Colonic mucosa (tissue), 4 donors: ENCODE results near the gene C10orf105. TPM values are rescaled to one million over a fixed set of nuclear protein-coding genes. Genes with fewer than 3 reads are reported as not detected.
A peak's percentile ranks its signal among the peaks of the same experiment; 100 is the strongest.

ENCODE experiments used
- DNase-seq: peaks from one replicate; pipeline ENCODE4 v3.0.0-alpha.2; 2020
- H3K27ac ChIP-seq: fragments of 200-600 bp; one replicate; pipeline ENCODE4 v1.8.0; 2021
- H3K27me3 ChIP-seq: fragments of 200-600 bp; one replicate; pipeline ENCODE4 v1.8.0; 2021
- H3K36me3 ChIP-seq: fragments of 200-600 bp; one replicate; pipeline ENCODE4 v1.8.0; 2021
- H3K4me1 ChIP-seq: fragments of 200-600 bp; one replicate; pipeline ENCODE4 v1.8.0; 2021; ENCODE audit warnings: mild to moderate bottlenecking
- H3K4me3 ChIP-seq: fragments of 200-600 bp; one replicate; pipeline ENCODE4 v1.8.0; 2021
- H3K9ac ChIP-seq, 2 donors: one replicate each; pipeline ENCODE4 v1.7.0; 2013; ENCODE audit warnings: control low read depth in 2 of 2, low read depth in 2 of 2, low read length in 2 of 2
- H3K9me3 ChIP-seq: fragments of 200-600 bp; one replicate; pipeline ENCODE4 v1.8.0; 2021
- CTCF ChIP-seq: fragments of 200-600 bp; IDR thresholded peaks from one replicate; pipeline ENCODE4 v1.8.0; 2022; ENCODE audit warnings: antibody characterized with exemption, mild to moderate bottlenecking
- intact Hi-C: fragments of 100-400 bp; cut with DNase I; formaldehyde crosslinking; loops from one replicate; pipeline ENCODE4 v1.14.1; 2022
- total RNA-seq, 2 donors: library from RNA; stranded (reverse); fragmentation: NEBNext Ultra II Directional in 1 of 2; extraction: Animal tissue kit (Norgen Biotek cat#: 25700) in 1 of 2; gene quantifications; one replicate each; pipeline ENCODE4 v1.2.1, GENCODE V29; 2021
- donor health status: healthy.
- donor health status: DM: no; HTN: no; CAD: no.
- donor health status: DM: no; HTN: no; CAD: no.

Gene C10orf105
- total RNA-seq, 2 donors from 2014 or later, result 0.07 TPM; not detected in 1

DNA sequence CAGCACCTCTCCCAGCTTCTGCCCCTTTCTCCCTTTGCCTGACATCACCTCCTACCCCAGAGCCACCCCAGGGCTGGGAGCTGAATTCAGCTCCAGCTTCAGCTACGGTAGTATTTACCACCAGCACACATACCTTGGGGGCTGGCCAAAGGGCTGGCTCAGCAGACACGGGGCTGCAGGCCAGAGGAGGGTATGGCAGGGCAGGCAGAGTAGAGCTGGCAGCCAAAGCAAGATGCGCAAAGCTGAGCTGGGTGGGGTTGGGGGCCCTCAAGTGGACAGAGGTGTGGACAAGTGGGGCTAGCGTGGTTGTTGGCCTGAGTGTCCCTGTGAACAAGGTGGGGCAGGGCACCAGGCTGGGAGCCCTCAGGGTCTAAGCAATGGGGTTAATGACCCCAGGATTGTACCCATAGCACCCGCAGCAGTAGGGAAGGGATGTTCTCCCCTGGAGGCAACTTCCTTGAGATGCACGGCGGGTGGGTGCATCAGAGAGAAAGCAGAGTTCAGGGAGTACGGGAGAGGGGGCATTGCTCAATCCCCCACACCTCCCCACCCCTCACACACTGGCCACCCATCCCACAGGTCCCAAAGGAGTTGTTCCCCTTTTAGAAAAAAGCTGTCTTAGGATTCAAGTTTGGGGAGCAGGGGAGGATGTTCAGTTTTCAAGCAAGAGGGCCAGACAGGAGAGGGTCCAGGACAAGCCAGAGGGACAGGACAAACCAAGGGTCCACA lies 45.8 kb upstream of the C10orf105 start:
- peak overlapping the region in 1 of 2 donors; percentile 59 for H3K9ac ChIP-seq
- no peaks in the 10 kb centered on the region for H3K27me3 ChIP-seq
- no peaks in the 10 kb centered on the region for H3K36me3 ChIP-seq
- no peak overlapping the region for H3K4me3 ChIP-seq
- DNase-seq, result no peak
- H3K4me1 ChIP-seq, result peaks cover 32% of the 10 kb centered on the region
- no peak overlapping the region for H3K27ac ChIP-seq
- TF ChIP-seq CTCF, result no peak
- intact Hi-C loops, result no loop called here
- no peaks in the 10 kb centered on the region for H3K9me3 ChIP-seq

DNA sequence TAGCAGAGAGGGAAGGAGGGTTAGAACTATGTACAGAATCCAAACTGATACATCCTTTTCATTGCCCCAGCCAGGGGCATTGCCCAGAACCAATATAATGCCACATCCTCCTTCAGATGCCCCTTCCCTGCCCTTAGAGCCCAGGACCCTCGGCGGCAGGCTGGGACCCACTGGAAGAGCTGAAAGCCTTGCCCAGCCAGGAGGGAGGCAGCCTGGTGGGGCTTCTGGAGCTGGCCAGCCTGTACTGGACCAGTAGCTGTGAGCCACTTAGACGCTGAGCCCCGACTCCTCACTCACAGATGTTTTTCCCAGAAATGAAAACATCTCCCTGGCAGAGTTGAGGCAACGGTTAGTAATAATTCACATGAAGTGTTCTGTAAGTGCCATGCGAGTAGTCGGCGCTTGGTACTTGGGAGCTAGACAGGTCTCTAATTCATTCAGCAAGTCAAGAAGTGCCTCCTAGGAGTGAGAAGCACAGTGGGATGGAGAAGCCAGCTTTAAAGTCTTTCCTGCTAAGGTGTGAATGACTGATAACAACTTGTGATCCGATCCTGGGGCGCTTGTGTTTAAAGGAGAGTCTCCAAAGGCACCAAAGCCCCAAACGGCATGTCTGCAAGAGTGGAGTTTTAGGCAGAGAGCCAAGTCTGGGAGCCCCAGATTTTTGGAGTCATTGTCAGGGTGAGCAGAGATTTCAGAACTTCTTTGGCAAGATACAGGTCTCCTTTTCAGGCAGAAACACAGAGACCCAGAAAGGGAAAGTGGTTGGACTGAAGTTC lies 44.0 kb upstream of the C10orf105 start:
- no peak overlapping the region for H3K4me3 ChIP-seq
- no peak overlapping the region for H3K9ac ChIP-seq
- no peak overlapping the region for H3K27ac ChIP-seq
- no peaks in the 10 kb centered on the region for H3K9me3 ChIP-seq
- intact Hi-C loops, result no loop called here
- no peak for DNase-seq
- H3K27me3 ChIP-seq, result no peaks in the 10 kb centered on the region
- H3K36me3 ChIP-seq, result no peaks in the 10 kb centered on the region
- no peak for TF ChIP-seq CTCF
- peaks cover 31% of the 10 kb centered on the region for H3K4me1 ChIP-seq

GRCh38 chr10:71762324-71762723 lies 42.7 kb upstream of the C10orf105 start:
- H3K27me3 ChIP-seq, result no peaks in the 10 kb centered on the region
- no peaks in the 10 kb centered on the region for H3K36me3 ChIP-seq
- intact Hi-C loops, result no loop called here
- H3K9me3 ChIP-seq, result no peaks in the 10 kb centered on the region
- peaks cover 19% of the 10 kb centered on the region for H3K4me1 ChIP-seq
- no peak overlapping the region for H3K27ac ChIP-seq
- H3K4me3 ChIP-seq, result no peak overlapping the region
- no peak overlapping the region for H3K9ac ChIP-seq
- TF ChIP-seq CTCF, result no peak
- no peak for DNase-seq

DNA sequence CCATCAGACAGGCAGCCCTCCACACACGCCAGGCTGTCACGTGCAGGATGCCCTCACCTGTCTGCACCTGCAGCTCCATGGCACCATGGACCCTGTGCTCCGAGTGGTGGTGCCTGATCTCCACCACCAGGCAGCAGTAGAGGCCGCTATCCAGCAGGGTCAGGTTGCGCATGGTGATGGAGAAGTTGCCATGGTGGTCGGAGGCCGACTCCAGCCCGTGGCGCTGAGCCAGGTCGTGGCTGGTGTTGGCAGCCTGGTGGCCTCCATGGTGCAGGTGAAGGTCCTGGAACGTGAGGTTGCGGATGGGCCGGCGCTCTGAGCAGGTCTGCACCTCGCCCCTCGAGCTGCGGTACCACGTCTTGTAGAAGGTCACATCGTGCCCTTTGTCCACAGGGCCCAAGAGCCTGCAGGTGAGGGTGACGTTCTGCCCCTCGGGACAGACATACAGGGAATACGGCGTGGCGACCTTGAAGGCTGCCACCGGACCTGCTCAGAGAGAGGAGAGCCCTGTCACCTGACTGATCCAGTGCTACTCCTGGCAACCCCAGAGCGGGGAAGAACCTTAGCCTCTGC lies 42.0 kb upstream of the C10orf105 start:
- no peak overlapping the region for H3K27ac ChIP-seq
- H3K4me3 ChIP-seq, result no peak overlapping the region
- no peaks in the 10 kb centered on the region for H3K36me3 ChIP-seq
- no peaks in the 10 kb centered on the region for H3K27me3 ChIP-seq
- intact Hi-C loops, result no loop called here
- TF ChIP-seq CTCF, result no peak
- no peak for DNase-seq
- no peak overlapping the region for H3K9ac ChIP-seq
- no peaks in the 10 kb centered on the region for H3K9me3 ChIP-seq
- peaks cover 12% of the 10 kb centered on the region for H3K4me1 ChIP-seq

- DNase-seq, result no peak
Measured at GRCh38 chr10:71761105-71761511, 41.5 kb upstream of the C10orf105 start.

More at GRCh38 chr10:71761105-71761511, 41.5 kb upstream of the C10orf105 start:
- H3K9me3 ChIP-seq, result no peaks in the 10 kb centered on the region
- TF ChIP-seq CTCF, result no peak
- no peaks in the 10 kb centered on the region for H3K36me3 ChIP-seq
- no peak overlapping the region for H3K9ac ChIP-seq
- no peak overlapping the region for H3K27ac ChIP-seq
- no peak overlapping the region for H3K4me3 ChIP-seq
- intact Hi-C loops, result no loop called here
- H3K4me1 ChIP-seq, result peaks cover 7% of the 10 kb centered on the region
- H3K27me3 ChIP-seq, result no peaks in the 10 kb centered on the region
